Skin of body (tissue), 2 donors: ENCODE results near the gene ZNF341. TPM values are rescaled to one million over a fixed set of nuclear protein-coding genes. Genes with fewer than 3 reads are reported as not detected.
"Not testable (repeated sequence)": the region's sequence is repeated elsewhere in the genome, so short reads cannot be mapped to it uniquely, and the experiment has no call there.

Source experiments
- DNase-seq: peaks from one replicate; lab custom pipeline; 2025; lab: John Stamatoyannopoulos, UW
- total RNA-seq: library from RNA; depleted of rRNA; stranded (reverse); fragments of >200 nt; gene quantifications from one replicate; pipeline ENCODE4 v1.2.3, GENCODE V29; 2014

Gene ZNF341
- total RNA-seq, 1 donor from 2014 or later: 1.5 TPM

- not testable (repeated sequence) for DNase-seq
Measured at GRCh38 chr20:33792598-33792989, 60.8 kb downstream of the ZNF341 start.

- DNase-seq: no peak
Measured at GRCh38 chr20:33793011-33793931, 61.5 kb downstream of the ZNF341 start.

DNA sequence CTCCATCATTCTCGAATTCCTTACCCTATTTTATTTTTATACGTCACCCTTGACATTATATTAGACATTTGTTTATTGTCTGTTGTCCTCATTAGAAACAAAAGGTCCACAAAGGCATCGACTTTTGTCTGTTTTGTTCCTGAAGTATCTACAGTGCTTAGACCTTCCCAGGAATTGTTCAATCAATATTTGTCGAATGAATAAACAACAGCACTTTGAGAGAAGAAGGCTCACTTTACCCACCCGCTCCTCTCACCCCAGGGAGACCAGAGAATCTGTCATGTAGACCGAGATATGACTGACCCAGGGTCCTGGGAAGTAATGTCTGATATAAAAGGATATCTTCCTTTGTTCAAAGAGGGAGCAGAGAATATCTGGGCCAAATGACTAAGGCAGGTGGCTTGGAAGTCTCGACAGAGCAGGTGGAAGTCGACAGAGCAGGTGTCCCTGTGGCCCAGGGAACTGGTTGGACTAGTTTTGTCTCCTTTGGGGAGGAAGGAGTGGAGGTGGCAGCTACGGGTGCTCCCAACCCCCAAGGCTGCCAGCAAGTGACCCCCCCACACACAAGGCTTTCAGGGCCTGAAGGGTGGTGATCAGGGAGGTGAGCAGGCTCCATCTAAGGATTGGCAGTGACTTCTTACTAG is 64.6 kb downstream of the ZNF341 start:
- no peak for DNase-seq

- DNase-seq: no peak
Measured at GRCh38 chr20:33796907-33797544, 65.2 kb downstream of the ZNF341 start.

GRCh38 chr20:33798444-33798843 is 66.6 kb downstream of the ZNF341 start:
- no peak for DNase-seq

- no peak for DNase-seq
Measured at GRCh38 chr20:33803921-33804337, 72.1 kb downstream of the ZNF341 start.

DNA sequence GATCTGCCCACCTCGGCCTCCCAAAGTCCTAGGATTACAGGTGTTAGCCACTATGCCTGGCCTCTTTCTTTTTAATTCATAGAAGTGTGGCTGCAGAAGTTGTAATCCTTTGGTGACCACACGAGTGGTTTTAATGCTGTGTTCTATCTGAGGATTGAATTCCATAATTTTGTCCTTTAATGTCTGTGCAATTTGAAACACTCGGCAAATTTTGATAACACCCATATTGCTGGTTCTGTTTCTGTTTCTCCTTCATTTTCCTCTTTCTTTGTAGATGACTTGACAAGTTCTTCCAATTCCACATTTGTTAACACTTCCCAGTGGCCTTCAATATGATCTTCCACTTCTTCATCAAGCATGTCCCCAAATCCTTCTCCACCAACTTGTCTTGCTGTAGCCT is 76.6 kb downstream of the ZNF341 start:
- no peak for DNase-seq

DNA sequence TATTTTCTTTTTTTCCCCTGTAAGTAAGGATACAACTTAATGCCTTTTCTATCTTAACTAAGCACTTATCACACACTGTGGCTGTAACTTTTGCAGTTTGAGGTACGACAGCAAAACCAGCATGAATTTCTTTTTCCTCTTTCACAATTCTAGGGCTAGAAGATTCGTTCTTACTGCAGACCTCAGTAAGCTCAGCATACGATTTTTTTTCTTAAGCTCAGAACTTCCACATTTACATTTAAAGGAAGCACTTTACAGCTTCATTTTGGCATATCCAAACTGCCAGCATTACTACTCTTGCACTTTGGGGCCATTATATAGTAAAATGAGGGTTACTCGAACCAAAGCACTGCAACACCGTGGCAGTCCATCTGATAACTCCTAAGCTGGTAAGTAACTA is 78.5 kb downstream of the ZNF341 start:
- no peak for DNase-seq

GRCh38 chr20:33810885-33811775 is 79.3 kb downstream of the ZNF341 start, which contains the start of gene CHMP4B:
Gene CHMP4B, plus strand, starts transcription at chr20:33811348. Its CDS starts 121 bp downstream, at chr20:33811469.
- peak; percentile 98 for DNase-seq

GRCh38 chr20:33811776-33812151 is 80.0 kb downstream of the ZNF341 start:
- no peak for DNase-seq

DNA sequence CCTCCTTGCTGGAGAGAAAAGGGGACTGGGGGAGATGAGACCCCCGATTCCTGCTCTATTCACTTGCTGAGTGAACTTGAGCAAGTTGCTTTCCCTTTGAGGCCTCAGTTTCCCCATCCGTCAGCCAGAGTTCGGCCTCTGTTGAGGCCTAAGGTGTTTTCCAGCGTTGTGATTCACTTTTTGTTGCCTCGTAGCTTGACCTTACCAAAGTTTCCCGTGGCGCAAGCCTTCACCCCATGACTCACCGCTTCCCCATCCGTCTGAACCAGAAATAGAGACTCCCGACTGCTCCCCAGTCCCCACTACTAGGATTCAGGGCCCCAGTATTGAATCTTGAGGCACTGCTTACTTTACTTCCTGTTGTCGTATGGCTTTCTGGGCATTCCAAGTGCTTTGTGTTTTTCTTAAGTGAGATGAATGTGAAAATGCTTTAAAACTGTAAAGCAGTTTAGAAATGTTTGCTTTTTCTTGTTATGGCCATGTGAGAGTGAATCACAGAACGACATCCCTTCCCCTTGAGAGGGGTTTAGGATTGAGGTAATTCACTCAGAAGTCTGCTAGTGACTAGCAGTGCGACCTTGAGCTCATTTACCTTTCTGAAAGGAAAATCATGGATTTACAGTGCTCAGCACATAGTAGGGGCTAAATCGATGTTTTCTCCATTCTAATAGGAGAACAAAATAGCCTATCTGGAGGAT is 80.5 kb downstream of the ZNF341 start:
- DNase-seq: no peak

DNA sequence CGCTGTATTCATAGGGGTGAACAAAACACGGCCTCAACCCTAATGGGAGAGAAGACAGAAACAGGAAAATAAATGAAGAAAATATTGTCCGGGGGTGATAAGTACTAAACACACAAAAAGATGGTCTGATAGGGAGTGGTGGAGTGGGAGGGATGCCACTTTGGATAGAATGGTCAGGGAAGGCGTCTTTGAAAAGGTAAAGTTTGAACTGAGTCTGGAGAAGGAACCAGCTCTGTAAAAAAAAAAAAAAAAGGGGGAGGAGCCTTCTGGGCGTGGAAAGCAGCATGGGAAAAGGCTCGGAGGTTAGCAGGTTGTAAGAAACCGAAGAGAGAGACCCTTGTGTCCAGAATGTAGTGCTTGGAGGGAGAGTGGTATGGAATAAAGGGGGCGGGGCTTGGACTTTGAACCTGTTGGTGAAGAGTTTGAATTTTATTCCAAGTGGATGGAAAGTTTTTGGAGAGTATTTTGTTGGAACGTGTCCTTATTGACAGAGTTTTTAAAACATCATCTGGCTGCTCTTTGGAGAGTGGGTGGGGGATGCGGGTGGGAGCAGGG is 81.2 kb downstream of the ZNF341 start:
- no peak for DNase-seq

GRCh38 chr20:33814238-33814712 is 82.5 kb downstream of the ZNF341 start:
- no peak for DNase-seq

DNA sequence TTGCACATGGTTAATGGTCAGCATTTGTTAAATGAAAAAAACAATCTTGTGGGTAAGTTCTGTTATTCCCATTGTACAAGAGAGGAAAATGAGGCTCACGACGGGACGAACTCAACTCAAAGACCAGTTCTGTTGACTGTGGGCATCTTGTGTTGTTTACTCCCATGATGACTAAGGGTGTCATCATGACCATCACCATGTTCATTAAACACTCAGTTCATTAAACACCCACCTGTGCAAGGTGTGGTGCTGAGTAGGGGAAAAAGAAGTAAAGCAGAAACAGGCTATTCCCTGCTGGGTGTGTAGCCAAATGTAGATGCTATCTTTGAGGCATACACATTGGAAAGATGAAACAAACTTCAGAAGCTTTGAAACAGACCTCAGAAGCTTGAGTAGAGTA is 83.9 kb downstream of the ZNF341 start:
- DNase-seq: no peak

GRCh38 chr20:33816191-33816590 is 84.4 kb downstream of the ZNF341 start:
- DNase-seq: no peak

GRCh38 chr20:33817411-33817810 is 85.6 kb downstream of the ZNF341 start:
- no peak for DNase-seq

DNA sequence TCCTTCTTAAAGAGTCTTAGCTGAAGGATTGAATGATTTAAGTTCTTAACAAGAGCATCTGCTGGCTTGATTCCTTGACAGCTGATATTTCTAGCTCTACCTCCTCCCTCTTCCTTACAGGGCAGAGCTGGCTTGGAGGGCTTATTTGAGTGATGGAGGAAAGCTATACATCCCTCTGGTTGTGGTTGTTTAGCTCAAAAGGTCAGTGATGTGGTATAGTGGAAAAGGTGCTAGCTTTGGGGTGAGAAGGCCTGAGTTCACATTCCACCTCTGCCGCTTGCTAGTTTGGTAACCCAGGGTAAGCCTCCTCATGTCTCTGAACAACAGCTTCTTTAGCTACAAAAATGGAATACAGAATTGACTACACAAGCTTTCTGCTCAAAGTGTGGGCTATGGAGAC is 87.7 kb downstream of the ZNF341 start:
- DNase-seq: no peak

DNA sequence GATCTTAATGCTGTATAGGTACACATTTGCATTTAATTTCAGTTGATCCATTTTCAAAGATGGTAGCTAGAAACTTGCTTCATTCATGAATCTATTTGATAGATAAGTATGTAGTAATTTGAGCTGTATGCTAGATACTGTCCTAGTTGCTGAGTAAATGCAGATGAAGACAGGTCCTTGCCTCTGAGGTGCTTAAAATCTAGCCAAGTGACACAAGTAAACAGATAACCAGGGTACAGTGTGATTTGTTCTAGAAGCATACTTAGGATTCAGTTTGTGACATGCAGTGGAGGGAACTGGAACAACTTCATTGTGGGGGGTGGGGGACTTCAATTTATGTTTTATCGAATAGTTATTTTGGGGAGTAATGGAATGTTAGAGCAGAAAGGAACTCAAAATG is 88.6 kb downstream of the ZNF341 start:
- no peak for DNase-seq

DNA sequence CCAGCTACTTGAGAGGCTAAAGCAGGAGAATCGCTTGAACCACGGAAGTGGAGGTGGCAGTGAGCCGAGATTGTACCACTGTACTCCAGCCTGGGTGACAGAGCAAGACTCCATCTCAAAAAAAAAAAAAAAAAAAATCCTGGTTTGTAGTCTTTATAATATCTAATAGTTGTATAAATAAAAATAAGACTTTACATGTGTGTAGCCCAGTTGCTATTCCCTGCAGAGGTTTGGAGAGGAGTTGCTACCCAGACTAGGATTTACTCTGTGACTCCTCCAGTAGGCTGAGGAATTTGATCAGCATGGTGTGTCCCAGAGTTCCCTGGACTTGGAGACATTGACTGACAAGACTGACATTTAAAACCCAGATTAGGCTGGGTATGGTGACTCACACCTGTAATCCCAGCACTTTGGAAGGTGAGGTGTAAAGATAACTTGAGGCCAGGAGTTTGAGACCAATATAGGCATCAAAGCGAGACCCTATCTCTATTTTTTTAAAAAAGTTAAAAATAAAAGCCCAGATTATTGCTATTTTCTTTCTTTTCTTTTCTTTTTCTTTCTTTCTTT is 89.6 kb downstream of the ZNF341 start:
- no peak for DNase-seq

- no peak for DNase-seq
Measured at GRCh38 chr20:33822423-33822822, 90.6 kb downstream of the ZNF341 start.
